Right forelimb (tissue), 1 donor: ENCODE data around the gene C16orf92.

ENCODE experiments used
- DNase-seq: peaks from one replicate; pipeline ENCODE4 v3.0.0-alpha.2; 2018

The C16orf92 gene

DNA sequence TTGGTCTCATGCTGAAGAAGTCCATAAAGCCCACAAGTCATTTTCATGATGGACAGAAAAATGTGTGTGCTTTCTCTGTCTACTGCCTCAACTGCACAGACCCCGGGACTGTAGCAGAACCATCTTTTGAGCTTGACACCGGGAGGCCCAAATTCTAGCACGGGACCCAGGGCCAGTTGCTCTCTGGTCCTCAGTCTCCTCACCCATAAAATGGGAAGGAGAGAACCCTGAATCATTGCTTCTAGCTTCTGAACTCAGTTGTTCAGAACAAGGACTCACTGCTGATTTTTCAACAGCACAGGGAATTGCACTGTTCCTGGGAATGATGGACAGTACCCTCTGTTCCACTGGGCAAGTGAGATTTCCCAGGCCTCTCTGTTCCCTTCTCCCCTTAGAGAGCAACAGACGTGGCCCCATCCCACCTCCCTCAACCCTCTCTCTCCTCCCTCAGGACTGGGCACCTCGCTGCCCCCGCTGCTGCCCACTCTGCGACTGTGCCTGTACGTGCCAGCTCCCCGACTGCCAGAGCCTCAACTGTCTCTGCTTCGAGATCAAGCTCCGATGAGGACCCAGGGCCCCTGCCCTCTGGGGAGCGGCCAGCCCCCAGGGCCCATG lies 40.4 kb downstream of the C16orf92 start:
- DNase-seq, result no peak

DNA sequence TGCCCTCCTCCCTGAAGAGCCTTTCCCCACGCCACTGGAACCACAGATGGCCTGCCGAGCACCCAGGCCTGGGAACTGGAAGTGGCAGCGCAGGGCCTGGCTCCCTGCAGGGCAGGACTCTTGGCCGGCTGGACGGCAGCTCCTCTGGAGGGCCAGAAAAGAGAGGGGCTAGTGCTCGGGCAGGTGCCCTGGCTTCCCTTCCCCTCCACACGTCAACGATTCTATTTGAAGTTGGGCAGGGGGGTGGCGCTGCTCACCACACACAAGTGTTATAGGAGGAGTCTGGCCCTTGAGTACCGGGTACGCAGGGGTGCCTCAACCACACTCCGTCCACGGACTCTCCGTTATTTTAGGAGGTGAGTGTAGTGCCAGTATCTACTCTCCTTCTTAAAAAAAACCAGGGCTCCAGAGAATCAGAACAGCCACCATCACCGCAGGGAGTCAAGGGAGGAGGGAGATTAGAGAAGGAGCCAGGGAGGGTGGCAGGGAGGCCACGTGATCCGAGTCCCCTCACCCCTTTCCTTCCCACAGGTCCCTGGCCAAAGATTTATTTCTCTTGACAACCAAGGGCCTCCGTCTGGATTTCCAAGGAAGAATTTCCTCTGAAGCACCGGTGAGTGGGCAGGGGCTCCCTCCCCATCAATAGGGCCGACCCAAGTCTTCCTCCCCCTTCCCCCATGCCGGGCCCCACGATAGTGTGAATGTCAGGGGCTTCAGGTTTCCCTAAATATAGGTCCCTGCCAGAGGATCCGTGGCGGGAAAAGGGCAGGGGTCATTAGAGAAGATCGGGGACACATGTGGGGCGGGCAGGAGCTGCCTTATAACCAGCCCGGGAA lies 41.1 kb downstream of the C16orf92 start:
- peak; percentile 73 for DNase-seq

DNA sequence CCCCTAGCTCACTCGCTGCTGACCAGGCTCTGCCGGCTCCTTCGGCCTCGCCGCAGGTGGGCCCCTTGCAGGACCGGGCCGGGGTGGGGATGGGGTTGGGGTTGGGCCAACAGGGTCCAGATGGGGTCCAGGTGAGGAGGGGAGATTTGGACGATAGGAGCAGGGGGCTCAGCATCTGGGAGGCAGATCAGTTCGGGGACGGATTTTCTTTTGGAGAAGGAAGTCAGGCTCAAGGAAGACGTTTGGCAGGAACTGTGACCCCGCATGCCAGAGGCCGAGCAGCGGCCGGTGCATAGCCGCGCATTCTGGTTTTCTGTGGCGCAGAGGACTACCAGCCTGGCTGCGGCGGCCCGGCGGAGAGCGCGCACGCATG lies 41.7 kb downstream of the C16orf92 start:
- no peak for DNase-seq

DNA sequence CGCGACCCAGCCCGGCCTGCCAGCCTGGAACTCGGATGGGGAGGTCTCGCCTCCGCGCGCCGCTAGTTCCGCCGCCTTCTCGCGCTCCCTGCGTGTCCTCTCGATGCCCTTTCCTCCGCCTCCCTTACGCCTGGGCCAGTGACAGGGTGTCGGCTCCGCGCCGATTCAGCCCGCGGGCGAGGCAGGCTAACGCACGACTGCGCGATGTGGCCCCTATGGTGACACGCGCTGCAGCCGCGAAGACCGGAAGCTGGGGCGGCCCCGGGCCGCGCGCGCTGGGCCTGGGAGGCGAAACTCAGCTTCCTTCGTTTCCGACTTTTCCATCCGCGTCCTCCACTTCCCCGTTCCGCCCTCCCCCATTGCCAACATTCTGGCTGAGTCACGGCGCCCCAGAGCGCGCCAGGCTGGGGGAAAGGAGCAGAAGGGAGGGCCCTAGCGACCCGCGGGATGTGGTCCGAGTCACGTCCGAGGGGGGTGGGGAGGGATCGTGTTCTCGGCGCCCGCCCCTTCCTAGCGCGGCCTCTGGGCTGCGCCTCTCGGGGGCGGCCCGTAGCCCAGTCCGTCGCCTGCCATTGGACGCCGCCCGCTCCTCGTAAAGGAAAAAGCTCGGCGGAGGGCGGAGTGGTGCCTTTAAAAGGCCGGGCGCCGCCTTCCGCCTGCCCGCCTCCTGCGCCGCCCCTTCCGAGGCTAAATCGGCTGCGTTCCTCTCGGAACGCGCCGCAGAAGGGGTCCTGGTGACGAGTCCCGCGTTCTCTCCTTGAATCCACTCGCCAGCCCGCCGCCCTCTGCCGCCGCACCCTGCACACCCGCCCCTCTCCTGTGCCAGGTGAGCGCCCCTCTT lies 42.3 kb downstream of the C16orf92 start, which contains the start of gene ALDOA:
TSS of gene ALDOA (plus strand) at position 659 of the 841 bp plus-strand sequence. CDS start 1,138 bp downstream, outside the sequence.
- DNase-seq, result peak; percentile 99

DNA sequence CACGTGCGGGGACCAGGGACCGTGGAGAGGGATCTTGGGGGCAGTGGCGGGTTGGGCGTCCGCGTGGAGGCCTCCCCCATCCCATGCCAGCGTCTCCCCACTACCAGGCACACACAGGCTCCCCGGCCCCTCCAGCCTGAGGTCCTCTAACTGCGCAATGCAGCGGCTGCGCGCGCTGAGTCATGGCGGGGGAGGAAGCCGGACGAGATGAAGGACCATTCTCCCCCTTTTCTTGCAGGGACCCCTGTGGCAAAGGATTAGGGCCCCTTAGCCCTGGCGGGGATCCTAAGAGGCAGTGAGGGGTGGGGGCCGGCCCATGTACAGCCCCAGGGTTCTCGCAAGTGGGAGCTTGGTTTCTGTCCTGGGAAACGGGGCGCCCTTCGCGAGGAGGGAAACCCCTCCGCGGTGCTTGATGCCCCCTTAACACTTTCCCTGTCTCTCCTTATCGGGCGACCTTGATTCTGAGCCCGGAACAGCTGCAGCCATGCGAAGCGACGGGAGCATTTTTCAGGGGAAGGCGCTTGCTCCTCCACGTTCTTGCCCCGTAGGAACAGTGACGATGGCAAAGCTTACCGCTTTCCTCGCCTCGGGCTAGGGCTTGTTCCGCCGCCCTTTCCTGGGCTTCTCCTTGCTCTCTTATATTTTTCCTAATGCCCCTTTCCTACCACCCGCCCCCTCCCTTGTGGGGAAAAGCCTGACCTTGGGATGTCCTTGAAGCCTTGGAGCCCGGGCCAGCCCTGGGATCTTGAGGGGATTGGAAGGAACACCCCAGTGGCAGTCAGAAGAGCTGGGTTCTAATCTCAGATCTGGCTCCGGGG lies 43.2 kb downstream of the C16orf92 start:
- no peak for DNase-seq

DNA sequence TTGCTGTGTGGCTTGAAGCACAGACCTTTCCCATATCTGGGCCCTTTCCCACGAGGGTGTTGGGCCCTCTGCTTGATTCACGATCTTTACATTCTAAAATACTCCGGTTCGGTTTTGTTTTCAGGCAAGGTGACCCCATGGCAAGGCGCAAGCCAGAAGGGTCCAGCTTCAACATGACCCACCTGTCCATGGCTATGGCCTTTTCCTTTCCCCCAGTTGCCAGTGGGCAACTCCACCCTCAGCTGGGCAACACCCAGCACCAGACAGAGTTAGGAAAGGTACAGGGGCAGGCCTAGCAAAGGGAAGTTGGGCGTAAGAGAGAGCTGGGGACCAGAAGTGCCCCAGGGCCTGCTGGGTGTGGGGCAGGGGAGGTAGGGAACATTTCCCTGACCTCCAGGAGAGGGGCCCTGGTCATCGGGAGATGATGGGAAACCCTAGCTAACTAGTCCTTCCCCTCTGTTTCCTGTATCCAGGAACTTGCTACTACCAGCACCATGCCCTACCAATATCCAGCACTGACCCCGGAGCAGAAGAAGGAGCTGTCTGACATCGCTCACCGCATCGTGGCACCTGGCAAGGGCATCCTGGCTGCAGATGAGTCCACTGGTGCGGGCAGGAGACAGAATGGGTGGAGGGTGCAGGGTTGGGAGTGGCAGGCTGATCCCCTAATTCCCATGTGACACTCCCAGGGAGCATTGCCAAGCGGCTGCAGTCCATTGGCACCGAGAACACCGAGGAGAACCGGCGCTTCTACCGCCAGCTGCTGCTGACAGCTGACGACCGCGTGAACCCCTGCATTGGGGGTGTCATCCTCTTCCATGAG lies 44.0 kb downstream of the C16orf92 start:
- no peak for DNase-seq

DNA sequence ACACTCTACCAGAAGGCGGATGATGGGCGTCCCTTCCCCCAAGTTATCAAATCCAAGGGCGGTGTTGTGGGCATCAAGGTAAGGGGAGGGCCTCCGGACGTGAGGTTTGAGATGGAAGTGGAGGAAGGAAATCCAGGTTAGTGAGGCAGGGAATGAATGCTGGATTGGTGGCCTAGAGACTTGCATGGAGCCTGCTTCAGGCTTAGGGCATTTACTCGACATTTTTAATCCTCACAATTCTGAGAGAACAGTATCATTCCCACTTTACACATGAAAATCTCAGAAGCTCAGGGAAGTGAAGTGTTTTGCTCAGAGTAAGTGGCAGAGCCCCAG lies 44.6 kb downstream of the C16orf92 start:
- no peak for DNase-seq

DNA sequence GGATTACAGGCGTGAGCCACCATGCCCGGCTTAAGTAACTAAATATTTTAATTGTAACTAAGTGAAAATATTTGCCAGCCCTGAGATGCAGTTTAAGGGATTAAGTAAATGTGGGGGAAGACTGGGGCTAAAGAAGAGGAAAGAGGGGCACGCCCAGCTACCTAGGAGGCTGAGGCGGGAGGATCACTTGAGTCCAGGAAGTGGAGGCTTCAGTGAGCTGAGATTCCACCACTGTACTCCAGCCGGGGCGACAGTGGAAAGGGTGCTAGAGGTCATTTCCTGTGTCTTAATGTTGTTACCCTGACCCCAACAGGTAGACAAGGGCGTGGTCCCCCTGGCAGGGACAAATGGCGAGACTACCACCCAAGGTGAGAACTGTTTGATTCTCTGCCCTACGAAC lies 45.3 kb downstream of the C16orf92 start:
- no peak for DNase-seq

DNA sequence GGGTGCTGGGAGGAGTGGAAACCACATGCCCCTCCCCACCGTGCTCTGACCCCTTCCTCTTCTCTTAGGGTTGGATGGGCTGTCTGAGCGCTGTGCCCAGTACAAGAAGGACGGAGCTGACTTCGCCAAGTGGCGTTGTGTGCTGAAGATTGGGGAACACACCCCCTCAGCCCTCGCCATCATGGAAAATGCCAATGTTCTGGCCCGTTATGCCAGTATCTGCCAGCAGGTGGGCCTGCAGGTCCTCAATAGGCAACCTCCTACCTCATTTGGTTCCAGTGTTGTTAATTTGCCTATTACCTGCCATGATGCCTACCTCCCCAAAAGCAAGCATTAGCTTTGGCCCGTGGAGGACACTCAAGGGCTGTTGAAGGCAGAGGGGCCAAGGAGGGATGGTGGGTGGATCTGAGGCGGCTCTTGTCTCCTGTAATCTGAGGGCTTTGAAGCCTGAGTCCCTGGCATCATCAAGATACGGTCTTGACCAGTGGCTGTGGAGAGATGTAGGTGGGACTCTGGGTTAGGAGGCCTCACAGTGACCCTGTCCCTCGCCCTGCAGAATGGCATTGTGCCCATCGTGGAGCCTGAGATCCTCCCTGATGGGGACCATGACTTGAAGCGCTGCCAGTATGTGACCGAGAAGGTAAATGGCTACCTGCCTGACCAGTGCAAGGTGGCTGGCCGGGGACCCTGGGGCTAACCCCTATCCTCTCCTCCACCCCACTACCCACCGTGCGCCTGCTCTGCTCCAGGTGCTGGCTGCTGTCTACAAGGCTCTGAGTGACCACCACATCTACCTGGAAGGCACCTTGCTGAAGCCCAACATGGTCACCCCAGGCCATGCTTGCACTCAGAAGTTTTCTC lies 46.0 kb downstream of the C16orf92 start:
- no peak for DNase-seq

DNA sequence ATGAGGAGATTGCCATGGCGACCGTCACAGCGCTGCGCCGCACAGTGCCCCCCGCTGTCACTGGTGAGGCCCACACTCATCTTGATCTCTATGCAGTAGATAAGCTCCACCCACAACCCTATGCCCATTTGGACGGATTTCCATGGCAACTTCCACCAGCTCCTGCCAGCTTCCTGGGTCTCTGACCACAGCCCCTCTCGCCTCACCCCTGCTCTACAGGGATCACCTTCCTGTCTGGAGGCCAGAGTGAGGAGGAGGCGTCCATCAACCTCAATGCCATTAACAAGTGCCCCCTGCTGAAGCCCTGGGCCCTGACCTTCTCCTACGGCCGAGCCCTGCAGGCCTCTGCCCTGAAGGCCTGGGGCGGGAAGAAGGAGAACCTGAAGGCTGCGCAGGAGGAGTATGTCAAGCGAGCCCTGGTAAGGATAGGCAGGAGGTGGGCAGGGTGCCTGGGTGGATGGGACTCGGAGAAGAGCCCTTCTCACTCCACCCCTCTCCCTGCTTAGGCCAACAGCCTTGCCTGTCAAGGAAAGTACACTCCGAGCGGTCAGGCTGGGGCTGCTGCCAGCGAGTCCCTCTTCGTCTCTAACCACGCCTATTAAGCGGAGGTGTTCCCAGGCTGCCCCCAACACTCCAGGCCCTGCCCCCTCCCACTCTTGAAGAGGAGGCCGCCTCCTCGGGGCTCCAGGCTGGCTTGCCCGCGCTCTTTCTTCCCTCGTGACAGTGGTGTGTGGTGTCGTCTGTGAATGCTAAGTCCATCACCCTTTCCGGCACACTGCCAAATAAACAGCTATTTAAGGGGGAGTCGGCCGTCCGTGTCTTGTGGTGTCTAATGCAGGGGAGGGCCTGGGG lies 46.8 kb downstream of the C16orf92 start:
- no peak for DNase-seq

DNA sequence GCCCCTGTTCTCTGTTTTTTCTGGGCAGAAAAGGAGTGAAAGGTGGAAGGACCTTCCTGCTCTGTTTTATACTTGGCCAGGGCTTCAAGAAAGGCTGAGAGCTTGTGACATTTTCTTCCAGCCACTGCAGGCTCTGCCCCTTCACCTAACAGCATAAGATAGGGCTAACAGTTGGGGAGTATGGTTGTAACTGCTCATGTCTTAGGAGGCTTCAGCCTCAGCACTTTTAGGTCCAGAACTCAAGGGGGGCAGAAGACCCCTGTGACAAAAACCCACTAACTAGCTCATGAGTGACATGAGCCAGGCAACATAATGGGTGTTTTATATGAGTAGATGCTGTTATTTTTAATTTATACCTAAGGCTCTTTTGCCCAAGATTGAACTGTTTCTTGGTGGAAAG lies 47.5 kb downstream of the C16orf92 start:
- DNase-seq, result no peak
